ENCODE results near the gene EGR1. TPM values are rescaled to one million over a fixed set of nuclear protein-coding genes. Genes with fewer than 3 reads are reported as not detected.

Gene EGR1
- total and polyA plus RNA-seq, 2 of the 4 experiments (the other 2 are of a cell fraction) = 2.9 to 104 TPM

DNA sequence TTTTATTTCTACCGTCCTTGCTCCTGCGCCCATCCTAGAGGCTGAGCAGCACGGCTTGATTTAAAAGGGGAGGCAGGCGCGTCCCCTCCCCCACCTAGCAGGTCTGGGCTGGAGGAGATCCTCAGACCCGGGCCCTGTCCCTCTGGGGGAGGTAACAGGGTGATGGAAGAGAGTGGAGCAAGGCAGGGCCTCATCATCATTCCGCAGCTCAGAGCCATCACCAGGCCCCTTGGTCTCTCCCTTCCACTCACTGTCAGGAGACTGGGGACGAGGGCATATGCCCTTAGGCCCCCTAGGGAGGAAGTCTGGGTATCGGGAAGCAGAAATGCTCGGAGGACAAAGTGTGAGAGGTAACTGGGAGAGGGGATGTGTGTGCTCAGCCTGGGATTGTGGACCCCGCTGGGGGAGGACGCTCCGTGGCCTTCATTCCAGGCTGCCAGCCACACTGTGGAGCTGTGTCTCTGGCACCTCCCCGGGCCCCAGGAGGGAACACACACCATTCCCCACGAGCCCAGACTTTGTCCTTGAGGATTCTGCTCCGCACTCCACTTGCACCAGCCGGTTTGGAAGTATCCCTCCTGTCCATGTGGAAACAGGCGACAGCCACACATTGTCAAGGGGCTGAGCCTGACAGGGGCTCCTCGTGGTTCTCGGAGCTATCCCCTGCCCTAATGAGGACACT lies 25.7 kb upstream of the EGR1 start:
- no peaks in the 10 kb centered on the region for H3K9me3 ChIP-seq (ENCODE audit: control insufficient read depth, insufficient read depth, low read length)
- peak overlapping the region; percentile 34; the same call in 1 of the 2 replicates for H4K5ac ChIP-seq (ENCODE audit: low read depth, low read length)
- H2AK9ac ChIP-seq (replicated peaks; ENCODE audit: low read depth, low read length, poor library complexity) = peak overlapping the region; percentile 83
- 0 out of 2 replicates have a peak, but pooled peaks cover 6% of the 10 kb centered on the region for H4K20me1 ChIP-seq (ENCODE audit: insufficient read depth, low read length)
- CTCF ChIA-PET = interaction anchor here (1.0 to 1.2 kb wide), 2 partner anchors 64 to 104 kb away, joined by 3 read pairs; no protein-coding TSS in a partner anchor
- peak overlapping the region; percentile 92 for H2AFZ ChIP-seq (replicated peaks; ENCODE audit: low read length, poor library complexity)
- no TSS peak for BruUV-seq (replicated peaks)
- H2BK20ac ChIP-seq (ENCODE audit: low read depth, low read length) = no peak overlapping the region
- peak overlapping the region; percentile 57 for H3K4ac ChIP-seq (ENCODE audit: low read depth, low read length)
- DNase-seq (peak; percentile 3), ATAC-seq (ENCODE audit: low read depth) (peak; percentile 42)
- H3K27me3 ChIP-seq (ENCODE audit: control insufficient read depth, insufficient read depth, low read length) = no peaks in the 10 kb centered on the region
- H3K27ac ChIP-seq (ENCODE audit: insufficient read depth, low read length) = no peak overlapping the region
- no peak overlapping the region for H3K18ac ChIP-seq (ENCODE audit: low read depth, low read length)
- no peak overlapping the region; the same call in 1 of the 2 replicates for H2BK120ac ChIP-seq (ENCODE audit: low read depth, low read length)
- WGBS, 2 experiments (ENCODE audit: extremely low coverage in 2 of 2, insufficient read length in 1 of 2) = 44% methylated on average over 5 of the region's 20 CpGs; no CpG with 5 or more reads in 1 of the 2 experiments
- H3K4me2 ChIP-seq (ENCODE audit: low read depth, low read length) = peak overlapping the region; percentile 88
- H3K56ac ChIP-seq (ENCODE audit: extremely low read depth, insufficient read depth, low read length) = no peak overlapping the region; the same call in 1 of the 2 replicates
- peaks cover 8% of the 10 kb centered on the region for H3K36me3 ChIP-seq (ENCODE audit: control insufficient read depth, insufficient read depth, low read length)
- H3K14ac ChIP-seq (replicated peaks; ENCODE audit: low read depth, low read length) = peak overlapping the region; percentile 76
- peak overlapping the region; percentile 18 for H3K9ac ChIP-seq (ENCODE audit: low read depth, low read length)
- H2AK5ac ChIP-seq (ENCODE audit: low read depth, low read length) = peak overlapping the region; percentile 45; the same call in 1 of the 2 replicates
- peak overlapping the region; percentile 53 for H3K4me3 ChIP-seq (ENCODE audit: insufficient read depth, low read depth, low read length)
- TF ChIP-seq POLR2A (IDR thresholded peaks at IDR 0.05; ENCODE audit: low read depth, low read length) = no peak
- no peak for TF ChIP-seq BHLHE40 (IDR thresholded peaks at IDR 0.05; ENCODE audit: low read depth, low read length)
- no peak for TF ChIP-seq SMC3 (IDR thresholded peaks at IDR 0.05; ENCODE audit: low read depth, low read length)
- TF ChIP-seq CEBPB (IDR thresholded peaks at IDR 0.05; ENCODE audit: low read depth, low read length) = no peak
- TF ChIP-seq RCOR1 (IDR thresholded peaks at IDR 0.05; ENCODE audit: insufficient replicate concordance, low read length) = no peak
- no peak for TF ChIP-seq RAD21 (IDR thresholded peaks at IDR 0.05; ENCODE audit: low read length)
- peak overlapping the region; percentile 38; the same call in 1 of the 2 replicates for H3K23ac ChIP-seq (ENCODE audit: low read depth, low read length)
- H4K91ac ChIP-seq (ENCODE audit: insufficient read depth, low read depth, low read length) = no peak overlapping the region
- intact Hi-C loops (cut with micrococcal nuclease) (no loop called here), dilution Hi-C loops (cut with HindIII; ENCODE audit: low sequenced_read_pairs, unreplicated experiment) (no loop called here), in situ Hi-C loops (cut with MboI; ENCODE audit: low sequenced_read_pairs) (no loop called here)
- peaks cover 0 to 8% of the 10 kb centered on the region in 2 experiments; a peak in 2 of 4 replicates for H3K79me1 ChIP-seq (ENCODE audit: low read depth in 1 of 2, low read length in 2 of 2)
- no peak overlapping the region for H2BK15ac ChIP-seq (ENCODE audit: low read depth, low read length)
- POLR2A ChIA-PET (ENCODE audit: unreplicated experiment) = no interaction called here
- H2BK5ac ChIP-seq (ENCODE audit: low read depth, low read length, poor library complexity, severe bottlenecking) = no peak overlapping the region
- peaks cover 9% of the 10 kb centered on the region; the same call in 1 of the 2 replicates for H3K4me1 ChIP-seq (ENCODE audit: control insufficient read depth, insufficient read depth, low read length)
- peaks cover 7% of the 10 kb centered on the region; the same call in 1 of the 2 replicates for H3K9me1 ChIP-seq (ENCODE audit: insufficient read depth, low read length)
- peak overlapping the region in 1 of 2 experiments; percentile 75; a peak in 3 of 4 replicates for H4K8ac ChIP-seq (ENCODE audit: low read depth in 2 of 2, low read length in 2 of 2)

Measured in IMR-90 (cell line).